RWPE1 (cell line): ENCODE results near the gene RRP9.
"Not testable (repeated sequence)": the region's sequence is repeated elsewhere in the genome, so short reads cannot be mapped to it uniquely, and the experiment has no call there.

ENCODE experiments used
- CTCF ChIA-PET: fragments of 350-600 bp; sonication (Branson Sonifier 250); formaldehyde crosslinking; extraction: SDS; loops from one replicate; lab custom pipeline; 2021; lab: Yijun Ruan, JAX
- POLR2A ChIA-PET: fragments of 400-600 bp; formaldehyde crosslinking; extraction: SDS; loops from one replicate; lab custom pipeline; 2020; ENCODE audit warnings: antibody characterized with exemption; ENCODE audit not compliant: low non-redundant PET; lab: Yijun Ruan, JAX
- DNase-seq: peaks from one replicate; pipeline ENCODE4 v3.0.0; 2012; ENCODE audit warnings: low spot score
- H3K27ac ChIP-seq: fragments of 450-650 bp; 2 replicates; pipeline ENCODE4 v1.5.1; 2017
- CTCF ChIP-seq: fragments of 450-650 bp; conservative IDR thresholded peaks from 2 replicates; pipeline ENCODE4 v1.5.1; 2017; ENCODE audit warnings: low read depth, mild to moderate bottlenecking

The RRP9 gene

DNA sequence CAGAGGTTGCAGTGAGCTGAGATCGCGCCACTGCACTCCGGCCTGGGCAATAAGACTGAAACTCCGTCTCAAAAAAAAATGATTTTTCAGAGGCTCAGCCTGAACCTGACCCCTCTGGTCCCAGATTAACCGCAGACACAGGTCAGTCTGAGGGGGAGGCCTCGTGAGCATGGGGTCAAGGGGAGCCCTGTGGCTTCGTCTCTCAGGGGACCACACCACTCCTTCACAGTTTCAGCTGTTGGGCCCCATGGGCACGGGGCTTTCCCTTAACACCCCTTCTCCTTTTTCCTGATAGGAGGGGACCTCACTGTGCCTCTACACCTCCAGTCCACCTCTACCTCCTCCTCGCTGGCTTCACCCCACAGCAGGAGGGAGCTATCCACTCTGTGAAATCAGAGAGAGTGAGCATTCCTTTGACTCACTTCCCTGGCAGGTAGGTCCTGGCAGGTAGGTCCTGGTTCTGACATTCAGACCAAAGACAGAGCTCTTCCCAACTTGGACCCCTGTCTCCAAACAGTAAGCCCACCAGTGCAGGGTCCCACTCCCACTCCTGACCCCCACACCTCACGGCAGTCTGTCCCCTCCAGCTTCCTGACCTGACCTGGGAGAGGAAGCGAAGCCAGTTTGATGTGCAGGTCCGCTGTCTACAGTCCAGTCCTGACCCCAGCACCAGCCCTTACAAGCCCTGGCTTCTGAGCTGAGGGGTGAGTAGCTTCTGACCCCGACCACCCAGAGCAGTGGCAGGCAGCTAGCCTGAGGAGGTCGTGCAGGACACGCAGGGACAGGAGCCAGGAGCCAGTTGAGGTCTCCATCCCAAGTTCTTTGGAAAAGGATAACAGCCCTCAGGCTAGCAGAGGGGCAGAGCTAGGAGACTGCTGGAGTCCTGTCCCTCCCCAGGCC is 9.0 kb downstream of the RRP9 start:
- no peak for DNase-seq
- no peak overlapping the region; the same call in 1 of the 2 replicates for H3K27ac ChIP-seq
- TF ChIP-seq CTCF, result no peak
- POLR2A ChIA-PET, result no interaction called here
- CTCF ChIA-PET, result interaction anchor here (0.6 kb wide), 1 partner anchor 34 kb away, joined by 4 read pairs; no protein-coding TSS in a partner anchor

DNA sequence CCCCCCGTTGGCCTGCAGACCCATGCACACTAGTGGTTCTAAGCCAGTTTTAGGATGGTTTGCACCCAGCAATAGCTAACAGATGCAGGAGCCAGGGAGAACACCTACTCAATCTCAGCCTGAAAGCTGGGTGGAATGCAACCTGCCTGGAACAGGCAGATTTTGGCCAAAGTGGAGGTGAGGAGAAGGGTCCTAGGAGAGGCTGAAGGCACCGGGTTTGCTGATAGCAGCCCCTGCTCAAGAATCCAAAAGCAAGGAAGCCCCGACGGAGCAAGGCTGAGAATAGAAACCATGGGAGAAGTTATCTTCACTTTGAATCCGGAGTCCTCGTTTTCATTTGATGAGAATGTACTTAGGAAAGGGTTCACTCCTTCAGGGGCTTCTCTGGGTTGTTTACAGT is 9.9 kb downstream of the RRP9 start:
- no peak overlapping the region for H3K27ac ChIP-seq
- DNase-seq, result no peak
- no peak for TF ChIP-seq CTCF
- CTCF ChIA-PET, result no interaction called here
- POLR2A ChIA-PET, result interaction anchor here (0.7 kb wide), 1 partner anchor 418 kb away, joined by 4 read pairs; no protein-coding TSS in a partner anchor

DNA sequence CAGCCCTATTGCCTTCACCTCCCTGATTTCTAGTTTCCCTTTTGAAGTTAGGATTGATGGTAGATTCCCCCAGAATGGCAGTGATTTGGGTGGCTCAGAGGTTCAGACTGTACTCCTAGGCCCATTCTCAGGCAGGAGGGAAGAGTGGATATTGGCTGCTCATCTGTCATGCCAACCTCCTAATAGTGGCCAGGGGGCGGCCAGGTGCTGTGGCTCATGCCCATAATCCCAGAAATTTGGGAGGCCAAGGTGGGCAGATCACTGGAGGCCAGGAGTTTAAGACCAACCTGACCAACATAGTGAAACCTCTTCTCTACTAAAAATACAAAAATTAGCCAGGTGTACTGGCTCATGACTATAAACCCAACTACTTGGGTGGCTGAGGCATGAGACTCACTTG is 11.3 kb downstream of the RRP9 start:
- CTCF ChIA-PET, result no interaction called here
- no peak for TF ChIP-seq CTCF
- POLR2A ChIA-PET, result no interaction called here

DNA sequence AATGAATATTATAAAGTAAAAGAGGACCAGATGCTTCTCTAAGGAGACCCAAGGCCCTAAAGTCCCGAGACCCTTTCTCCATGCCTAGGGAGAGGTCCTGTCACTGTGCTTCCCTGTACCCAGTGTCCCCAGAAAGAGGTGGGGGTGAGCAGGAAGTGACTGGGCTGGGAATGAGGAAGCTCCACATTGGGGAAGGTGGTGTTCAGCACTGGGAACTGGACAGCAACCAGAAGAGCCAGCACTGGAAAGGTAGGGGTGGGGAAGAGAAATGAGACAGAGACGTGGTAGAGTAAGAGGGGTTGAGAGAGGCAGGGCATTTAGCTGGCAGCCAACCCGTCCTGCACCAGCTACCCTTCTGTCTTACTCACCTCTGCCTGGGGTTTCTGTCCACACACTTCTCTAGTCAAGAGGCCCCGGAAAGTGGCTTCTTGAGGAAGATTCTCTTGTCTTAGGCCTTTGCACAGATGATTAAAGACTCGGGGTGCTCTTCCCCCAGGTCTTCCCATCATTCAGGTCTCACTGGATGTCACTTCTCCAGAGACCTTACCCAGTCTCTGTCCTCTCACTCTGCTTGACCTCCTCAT is 12.2 kb downstream of the RRP9 start:
- TF ChIP-seq CTCF, result no peak
- CTCF ChIA-PET, result no interaction called here
- POLR2A ChIA-PET, result no interaction called here
- DNase-seq, result peak; percentile 30
- H3K27ac ChIP-seq, result no peak overlapping the region

More for the DNA sequence above, 11.3 kb downstream of the RRP9 start:
- no peak for DNase-seq
- H3K27ac ChIP-seq, result no peak overlapping the region

DNA sequence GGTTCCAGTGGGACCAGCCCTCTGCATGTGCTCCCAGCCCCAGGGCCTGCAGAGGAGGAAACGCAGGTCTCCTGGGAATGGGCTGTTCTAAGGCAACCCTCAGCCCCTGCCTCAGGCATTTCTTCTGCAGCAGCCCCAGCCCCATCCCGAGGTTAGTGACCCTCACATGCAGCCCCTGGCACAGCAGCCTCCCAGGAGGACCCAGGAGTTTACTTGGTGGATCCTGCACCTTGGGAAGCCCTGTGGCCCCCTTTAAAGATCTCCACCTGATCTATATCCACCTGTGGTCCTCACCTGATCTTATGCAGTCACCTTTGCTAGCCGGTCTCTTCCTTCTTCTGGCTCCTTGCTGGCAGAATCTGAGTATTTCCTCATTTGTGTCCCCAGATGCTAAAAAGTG is 12.7 kb downstream of the RRP9 start:
- POLR2A ChIA-PET, CTCF ChIA-PET, H3K27ac ChIP-seq, DNase-seq: not testable (repeated sequence)

DNA sequence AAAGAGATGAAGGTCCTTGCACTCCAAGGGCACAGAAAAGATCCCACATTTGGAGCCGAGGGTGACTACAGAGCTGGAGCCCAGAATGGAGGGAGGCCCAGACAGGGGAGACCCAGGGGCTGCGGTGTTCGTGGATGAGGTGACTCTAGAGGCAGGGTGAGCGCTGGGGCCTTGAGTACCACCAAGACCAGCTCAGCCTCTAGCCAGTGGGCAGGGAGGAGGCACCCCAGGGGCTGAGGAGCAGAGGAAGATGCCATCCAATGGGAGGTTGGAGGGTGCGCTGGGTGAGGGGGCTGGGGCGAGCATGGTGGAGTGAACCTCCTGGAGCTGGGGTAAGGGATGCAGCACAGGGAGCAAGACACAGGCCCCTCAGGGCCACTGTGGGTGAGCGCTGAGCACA is 13.3 kb downstream of the RRP9 start:
- CTCF ChIA-PET, result no interaction called here
- POLR2A ChIA-PET, result no interaction called here

More for the DNA sequence above, 13.3 kb downstream of the RRP9 start:
- DNase-seq, result no peak
- TF ChIP-seq CTCF, result no peak
- no peak overlapping the region for H3K27ac ChIP-seq
